DND-41 (cell line): ENCODE results near the gene PRR7.

ENCODE experiments used
- EZH2 ChIP-seq: IDR thresholded peaks from 3 replicates; pipeline ENCODE4 v1.6.1; 2012; ENCODE audit warnings: borderline replicate concordance, low read depth, mild to moderate bottlenecking, moderate library complexity, low read length, inconsistent platforms; ENCODE audit not compliant: severe bottlenecking
- TF ChIP-seq, protein P1 (sequence below): IDR thresholded peaks from 2 replicates; pipeline ENCODE4 v1.5.1; 2012; ENCODE audit warnings: borderline replicate concordance, low read length, moderate library complexity, mild to moderate bottlenecking; ENCODE audit not compliant: poor library complexity, severe bottlenecking; ENCODE audit errors: extremely low read depth

DNA sequence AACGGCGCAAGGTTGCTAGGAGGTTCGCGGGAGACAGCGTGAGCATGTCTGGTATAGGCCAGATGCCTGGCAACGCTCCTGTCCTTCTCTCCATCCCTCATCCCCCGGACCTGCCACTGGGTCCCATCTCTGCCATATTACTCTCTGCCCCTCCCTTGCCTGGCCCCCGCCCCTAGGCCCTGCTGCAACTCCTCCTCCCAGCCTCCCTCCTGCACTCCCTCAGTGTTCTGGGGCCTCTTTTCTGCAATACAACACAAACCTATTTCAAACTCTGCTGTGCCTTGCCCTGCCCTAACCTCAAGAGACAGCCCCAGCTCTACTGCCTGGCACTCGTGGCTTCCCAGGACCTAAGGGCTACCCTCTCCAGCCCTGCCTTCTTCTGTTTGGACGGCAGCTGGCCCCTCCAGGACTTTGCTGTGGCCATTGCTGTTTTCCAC, 35.8 kb downstream of the PRR7 start:
- TF ChIP-seq, protein P1, sequence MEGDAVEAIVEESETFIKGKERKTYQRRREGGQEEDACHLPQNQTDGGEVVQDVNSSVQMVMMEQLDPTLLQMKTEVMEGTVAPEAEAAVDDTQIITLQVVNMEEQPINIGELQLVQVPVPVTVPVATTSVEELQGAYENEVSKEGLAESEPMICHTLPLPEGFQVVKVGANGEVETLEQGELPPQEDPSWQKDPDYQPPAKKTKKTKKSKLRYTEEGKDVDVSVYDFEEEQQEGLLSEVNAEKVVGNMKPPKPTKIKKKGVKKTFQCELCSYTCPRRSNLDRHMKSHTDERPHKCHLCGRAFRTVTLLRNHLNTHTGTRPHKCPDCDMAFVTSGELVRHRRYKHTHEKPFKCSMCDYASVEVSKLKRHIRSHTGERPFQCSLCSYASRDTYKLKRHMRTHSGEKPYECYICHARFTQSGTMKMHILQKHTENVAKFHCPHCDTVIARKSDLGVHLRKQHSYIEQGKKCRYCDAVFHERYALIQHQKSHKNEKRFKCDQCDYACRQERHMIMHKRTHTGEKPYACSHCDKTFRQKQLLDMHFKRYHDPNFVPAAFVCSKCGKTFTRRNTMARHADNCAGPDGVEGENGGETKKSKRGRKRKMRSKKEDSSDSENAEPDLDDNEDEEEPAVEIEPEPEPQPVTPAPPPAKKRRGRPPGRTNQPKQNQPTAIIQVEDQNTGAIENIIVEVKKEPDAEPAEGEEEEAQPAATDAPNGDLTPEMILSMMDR, result no peak
- no peak for TF ChIP-seq EZH2
